GM21723 (cell line): ENCODE measurements around the gene FAM240B.

Source experiments
- ATAC-seq: cut with Tn5 transposase; IDR thresholded peaks from one replicate; pipeline ENCODE4 v1.9.1; 2021; ENCODE audit warnings: mild to moderate bottlenecking, moderate library complexity; ENCODE audit not compliant: unreplicated experiment

The FAM240B gene

DNA sequence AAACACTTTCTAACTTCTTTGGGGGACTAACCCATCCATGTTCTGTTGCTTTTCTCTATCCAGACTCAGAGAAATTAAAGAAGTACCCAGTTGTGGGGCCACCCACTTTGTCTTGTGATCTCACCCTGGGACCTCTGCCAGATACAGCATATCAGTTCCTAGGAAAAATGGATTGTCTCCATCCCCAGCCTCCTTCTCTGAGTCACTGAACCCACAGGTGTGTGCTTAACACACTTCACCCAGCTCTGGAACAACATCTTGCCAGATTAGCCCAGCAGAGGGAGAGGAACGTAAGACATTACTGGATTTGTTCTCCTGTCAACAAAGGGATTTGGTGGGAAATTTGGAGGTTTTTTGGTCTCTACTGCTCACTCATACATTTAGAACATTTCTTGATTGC lies 19.2 kb downstream of the FAM240B start:
- ATAC-seq: no peak

- ATAC-seq: no peak
These were observed 20.6 kb downstream of the FAM240B start for GRCh38 chr9:38699337-38699736.

DNA sequence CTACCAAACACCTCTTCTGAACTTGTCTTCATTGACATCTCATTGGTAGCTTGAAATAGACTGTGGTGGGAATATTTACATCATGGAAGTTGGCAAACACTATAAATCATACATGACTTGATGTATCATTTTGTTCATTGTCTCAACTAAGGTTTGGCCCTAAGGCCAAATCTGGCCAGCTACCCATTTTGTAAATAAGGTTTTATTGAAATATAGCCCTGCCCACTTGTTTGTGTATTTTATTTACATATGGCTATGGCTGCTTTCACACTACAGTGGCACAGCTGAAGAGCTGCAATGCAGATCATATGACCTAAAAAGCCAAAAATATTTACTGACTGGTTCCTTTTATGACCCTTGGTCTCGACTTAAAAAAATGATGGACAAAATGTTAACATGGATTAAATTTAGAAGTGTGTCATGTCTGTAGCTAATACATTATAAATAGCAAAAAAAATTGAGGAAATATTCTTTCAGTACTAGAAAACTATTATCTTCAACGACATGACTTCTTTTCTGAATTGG lies 22.1 kb downstream of the FAM240B start:
- no peak for ATAC-seq

DNA sequence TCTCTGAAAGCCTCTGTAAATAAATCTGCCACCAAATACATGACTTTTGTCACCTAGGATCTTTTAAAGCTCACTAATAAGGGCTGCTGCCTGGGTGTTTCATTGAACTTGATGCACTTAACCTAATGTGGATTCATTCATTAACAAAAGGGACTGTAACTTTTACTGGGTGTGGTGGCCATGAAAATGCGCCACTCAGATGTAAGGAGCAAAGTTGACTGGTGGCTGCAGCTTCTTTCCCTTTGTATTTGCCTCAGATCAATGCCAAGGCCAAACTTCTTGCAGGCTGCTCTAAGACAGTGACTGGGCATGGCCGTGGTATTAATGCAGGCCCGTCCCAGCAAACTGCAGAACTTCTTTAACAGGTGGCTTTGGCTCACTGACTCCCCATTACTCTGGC lies 22.9 kb downstream of the FAM240B start:
- ATAC-seq: no peak

DNA sequence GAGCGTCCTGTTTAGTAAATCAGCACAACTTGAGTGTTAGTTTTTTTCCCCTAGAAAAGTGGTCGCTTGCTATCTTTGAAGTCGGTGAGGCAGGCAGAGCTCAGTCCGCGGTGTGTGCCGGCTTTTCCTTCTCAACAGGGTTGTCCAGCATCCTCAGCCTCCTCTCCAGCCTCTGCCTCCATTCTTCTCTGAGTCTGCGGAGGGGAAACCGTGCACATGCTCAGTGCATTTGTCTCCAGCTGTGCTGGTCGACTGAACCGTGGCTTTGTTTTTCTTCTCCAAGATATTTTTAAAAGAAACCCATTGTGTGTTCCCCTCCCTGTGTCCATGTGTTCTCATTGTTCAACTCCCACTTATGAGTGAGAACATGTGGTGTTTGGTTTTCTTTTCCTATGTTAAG lies 25.3 kb downstream of the FAM240B start:
- ATAC-seq: no peak

DNA sequence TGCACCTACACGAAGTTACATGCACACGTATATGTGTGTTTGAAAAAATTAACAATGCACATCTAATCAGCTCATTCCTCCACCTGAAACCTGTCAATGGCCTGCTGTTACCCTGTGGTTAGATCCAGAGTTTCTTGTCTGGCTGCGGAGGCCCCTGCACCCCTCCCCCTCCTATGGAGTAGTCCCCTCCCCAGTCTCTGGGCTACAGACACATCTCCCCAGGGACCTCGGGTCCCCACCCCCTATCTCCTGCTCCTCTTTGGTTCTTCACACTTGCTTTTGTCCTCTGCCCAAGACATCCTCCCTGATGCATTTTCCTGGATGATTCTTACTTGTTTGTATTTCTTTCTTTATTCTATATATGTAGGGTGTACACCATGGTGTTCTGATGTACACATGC lies 27.2 kb downstream of the FAM240B start:
- ATAC-seq: no peak

GRCh38 chr9:38690574-38690973 lies 29.4 kb downstream of the FAM240B start:
- peak; percentile 60 for ATAC-seq

DNA sequence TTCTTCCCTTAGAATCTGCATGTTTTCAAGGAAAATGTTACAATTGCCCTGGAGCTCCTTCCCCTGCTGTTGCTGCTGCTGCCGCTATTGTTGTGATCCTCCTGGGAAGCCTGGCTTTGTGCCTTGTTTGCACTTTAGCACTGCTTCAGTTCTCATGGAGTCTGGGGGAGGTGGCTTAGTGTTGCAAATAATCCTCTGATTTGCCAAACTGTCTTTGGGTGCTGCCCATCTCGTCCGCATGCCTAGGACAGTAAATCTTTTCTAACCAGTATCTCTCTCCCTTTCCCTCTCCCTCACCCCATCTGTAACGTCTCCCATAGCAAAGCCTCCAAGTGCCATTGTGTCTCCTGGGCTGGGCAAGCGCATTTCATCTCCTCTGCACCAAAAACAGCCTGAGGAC lies 30.3 kb downstream of the FAM240B start:
- no peak for ATAC-seq

DNA sequence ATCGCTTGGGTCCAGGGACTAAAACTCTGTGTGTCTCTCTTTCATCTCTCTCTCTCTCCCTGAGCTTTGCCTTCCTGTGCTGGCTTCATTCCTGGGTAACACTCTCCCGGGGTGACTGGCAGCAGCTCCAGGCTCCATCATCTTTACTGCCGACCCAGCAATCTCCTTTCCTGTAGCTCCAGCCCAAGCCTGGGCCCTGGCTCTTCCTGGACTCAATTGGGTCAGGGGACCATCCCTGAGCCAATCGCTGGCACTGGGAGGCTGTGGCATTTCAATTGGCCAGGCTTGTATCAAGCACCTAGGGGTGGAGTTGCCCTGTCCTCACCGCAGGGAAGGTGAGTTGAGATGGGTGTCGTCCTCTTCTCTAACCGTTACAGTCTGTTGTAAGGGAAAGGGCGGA lies 31.9 kb downstream of the FAM240B start:
- ATAC-seq: no peak

GRCh38 chr9:38687389-38687842 lies 32.5 kb downstream of the FAM240B start:
- ATAC-seq: no peak

DNA sequence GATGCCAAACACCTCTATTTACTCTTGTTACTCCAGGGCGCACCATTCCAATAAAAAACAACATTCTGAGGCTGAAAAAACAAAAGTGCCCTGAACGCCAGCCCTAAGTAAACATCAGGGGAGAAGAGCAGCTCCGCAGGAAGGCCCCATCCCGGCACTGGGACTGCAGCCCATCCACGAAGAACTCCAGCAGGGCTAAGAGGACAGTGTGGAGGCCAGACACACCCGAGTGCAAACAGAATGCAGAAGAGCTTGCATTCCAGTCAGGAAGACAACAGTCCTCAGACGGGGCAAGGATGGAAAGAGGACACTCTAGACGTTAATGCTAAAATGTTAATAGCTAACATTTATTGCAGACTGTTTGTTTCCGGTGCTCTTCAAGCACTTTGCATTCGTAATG lies 33.0 kb downstream of the FAM240B start:
- no peak for ATAC-seq

DNA sequence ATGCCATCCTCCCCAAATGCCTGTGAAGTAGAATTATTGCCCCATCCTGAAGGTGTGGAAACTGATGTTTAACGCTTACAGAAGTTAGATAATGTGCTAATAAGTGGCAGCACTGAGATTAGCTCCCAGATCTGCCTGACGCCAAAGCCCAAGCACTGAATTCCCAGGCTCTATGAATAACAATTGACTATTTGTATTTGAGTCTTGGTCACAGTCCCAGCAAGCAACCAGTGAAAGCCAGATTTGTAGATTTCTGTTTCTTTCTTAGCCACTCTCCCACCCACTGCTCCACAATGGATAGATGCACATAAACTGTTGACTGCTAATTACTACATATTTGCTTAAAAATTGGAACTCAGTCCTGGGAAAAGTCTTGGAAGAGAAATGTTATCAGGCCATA lies 34.4 kb downstream of the FAM240B start:
- ATAC-seq: no peak

DNA sequence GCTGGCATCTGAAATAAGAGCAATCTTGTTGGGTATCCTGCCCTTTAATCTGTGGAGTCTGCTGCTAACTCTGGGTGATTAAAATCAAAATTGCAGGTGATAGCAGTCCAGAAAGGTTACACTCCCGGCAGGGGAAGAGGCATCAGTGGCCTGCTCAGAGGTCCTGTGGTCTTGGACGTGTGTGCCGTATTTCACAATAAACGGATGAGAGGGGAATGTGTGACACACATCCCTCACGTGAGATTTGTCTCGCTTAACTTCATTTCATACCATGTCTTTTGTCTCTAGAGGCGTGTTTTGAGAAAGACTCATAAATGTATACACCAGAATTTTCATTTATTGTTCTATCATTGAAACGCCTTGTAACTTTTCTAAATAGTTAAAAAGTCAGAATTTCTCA lies 36.6 kb downstream of the FAM240B start:
- no peak for ATAC-seq

- ATAC-seq: no peak
These were observed 37.2 kb downstream of the FAM240B start for GRCh38 chr9:38682713-38683112.

DNA sequence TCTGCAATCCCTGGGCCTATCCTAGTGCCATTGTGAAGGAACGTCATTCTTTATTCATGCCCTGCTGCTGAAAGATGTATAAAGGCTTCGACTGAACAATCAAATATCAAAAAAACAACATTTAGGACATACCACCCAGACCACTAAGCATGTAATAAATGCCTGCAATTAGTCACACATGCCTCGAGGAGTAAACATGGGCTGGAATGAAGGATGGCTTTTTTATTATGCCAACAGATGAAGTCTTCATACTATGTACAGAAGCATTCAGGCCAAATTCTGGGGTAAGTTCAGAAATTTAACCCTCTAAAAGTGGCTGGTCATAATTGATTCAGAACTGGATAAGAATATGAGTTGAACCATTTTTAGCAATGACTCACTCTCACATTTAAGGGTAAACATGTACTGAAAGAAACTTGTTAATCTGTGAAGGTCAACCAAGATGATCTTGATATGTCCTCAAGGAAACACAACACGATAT lies 38.1 kb downstream of the FAM240B start:
- ATAC-seq: no peak

GRCh38 chr9:38680837-38681445 lies 39.0 kb downstream of the FAM240B start:
- ATAC-seq: no peak

DNA sequence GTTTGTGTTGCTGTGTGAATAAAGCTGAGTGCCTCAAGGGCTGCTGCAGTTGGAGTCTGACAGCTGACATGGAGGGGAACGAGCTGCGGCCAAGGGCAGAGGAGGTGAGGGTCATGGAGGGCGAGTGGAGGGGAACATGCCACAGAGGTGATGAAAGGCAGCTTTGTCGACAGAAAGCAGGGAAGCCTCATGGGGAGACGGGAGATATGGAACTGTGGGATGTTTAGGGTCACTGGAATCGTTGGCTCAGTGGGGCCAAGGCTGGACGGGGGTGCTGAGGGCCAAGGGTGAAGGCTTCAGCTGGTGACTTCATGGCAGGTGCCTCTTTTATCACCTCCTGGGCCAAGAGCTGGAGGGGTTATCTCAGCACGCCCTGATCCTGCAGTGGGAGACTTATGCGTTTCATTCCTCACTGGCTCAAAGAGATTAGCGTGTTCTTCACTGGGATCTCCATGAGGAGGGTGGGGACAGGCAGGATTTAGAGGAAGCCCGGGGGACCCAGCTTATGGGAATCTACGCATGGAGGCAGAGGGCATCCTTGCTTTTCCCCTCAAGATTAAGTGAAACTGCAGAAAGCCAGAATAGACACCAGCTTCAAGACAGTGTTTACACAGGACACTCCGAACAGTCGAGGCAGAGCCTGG lies 42.2 kb downstream of the FAM240B start:
- ATAC-seq: no peak

DNA sequence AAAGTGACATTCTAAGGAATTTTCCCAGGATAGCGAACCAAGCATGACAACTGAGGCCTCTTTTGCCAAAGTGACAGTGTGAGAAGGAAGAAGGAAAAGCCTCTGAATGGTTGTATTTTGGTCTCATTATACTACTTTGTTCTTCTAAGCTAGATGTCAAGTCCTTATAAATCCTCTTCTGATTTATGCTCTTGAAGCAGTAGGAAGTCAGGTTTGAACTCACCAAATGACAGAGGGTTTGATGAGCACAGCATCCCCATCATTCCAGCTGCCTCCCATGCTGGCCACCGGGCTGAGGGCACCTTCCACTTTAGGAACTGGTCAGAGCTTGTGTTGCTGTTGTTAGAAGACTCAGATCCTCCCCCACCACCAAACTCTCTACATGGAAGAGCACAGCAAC lies 44.1 kb downstream of the FAM240B start:
- ATAC-seq: no peak

DNA sequence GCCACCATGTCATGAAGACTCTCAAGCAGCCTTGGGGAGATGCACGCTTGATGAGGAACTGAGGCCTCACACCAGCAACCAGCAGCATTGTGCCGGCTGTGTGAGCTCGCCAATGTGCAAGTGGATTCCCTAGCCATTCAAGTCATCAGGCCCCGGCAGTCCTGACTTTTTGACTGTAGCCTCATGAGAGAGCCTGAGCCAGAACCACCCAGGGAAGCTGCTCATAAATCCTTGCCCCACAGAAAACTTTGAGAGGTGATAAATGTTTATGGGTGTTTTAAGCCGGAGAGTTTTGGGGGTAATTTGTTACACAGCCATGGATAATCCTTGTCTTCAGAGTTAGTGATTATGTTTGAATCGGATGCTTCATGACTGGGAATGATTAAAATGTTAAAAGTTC lies 44.7 kb downstream of the FAM240B start:
- ATAC-seq: no peak

- no peak for ATAC-seq
These were observed 46.3 kb downstream of the FAM240B start for GRCh38 chr9:38673399-38674193.

DNA sequence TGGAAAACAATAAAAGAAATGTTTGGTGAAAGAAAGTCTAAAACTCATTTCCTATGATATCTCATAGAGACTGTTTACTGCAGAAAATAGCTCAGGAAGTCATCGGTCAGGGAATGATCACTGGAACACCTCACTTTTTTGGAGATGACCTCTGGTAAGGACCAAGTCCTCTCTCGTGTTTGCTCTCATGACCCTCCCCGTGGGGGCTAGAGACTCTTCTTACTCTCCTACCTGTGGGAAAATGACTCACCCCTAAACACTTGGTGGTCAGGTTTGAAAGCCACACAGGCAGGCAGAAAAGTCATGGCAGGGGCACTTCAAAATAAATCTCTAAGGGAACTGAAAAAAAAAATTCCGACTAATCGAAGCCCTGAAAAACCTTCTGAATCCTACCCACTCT lies 48.2 kb downstream of the FAM240B start:
- ATAC-seq: peak; percentile 47

DNA sequence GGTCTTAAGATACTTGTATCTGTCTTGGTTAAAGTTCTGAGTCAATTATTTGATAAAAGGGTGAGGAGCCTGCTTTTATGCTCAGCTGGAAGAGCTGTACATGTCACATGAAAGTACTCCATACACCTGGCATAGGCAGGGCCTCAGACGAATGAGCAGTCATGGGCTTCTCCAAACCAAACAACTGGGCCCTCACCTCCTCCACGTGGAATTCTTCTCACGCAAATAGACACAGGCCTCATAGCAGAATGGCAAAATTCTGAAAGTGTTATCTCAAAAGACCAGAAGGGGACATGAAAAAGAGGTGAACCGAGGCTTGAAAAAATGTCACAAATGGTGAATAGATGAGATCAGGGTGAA lies 48.6 kb downstream of the FAM240B start:
- peak; percentile 1 for ATAC-seq
